ENCODE measurements around the gene SMPD4.
"Not testable (repeated sequence)": the region's sequence is repeated elsewhere in the genome, so short reads cannot be mapped to it uniquely, and the experiment has no call there.

Gene SMPD4

DNA sequence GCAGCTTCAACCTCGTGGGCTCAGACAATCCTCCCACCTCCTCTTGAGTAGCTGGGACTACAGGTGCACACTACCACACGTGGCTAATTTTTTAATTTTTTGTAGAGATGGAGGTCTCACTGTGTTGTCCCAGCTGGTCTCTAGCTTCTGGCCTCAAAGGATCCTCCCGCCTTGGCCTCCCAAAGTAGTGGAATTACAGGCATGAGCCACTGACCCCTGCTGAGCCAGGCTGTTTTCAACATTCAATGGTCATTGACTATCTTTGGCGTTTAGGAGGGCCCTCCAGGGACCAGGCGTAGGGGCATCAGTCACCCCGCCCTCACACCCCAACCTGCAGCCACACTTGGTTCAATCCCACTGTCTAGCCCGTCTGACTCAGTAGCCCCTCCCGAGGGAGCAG is 5.9 kb upstream of the SMPD4 start:
- DNase-seq = no peak

DNA sequence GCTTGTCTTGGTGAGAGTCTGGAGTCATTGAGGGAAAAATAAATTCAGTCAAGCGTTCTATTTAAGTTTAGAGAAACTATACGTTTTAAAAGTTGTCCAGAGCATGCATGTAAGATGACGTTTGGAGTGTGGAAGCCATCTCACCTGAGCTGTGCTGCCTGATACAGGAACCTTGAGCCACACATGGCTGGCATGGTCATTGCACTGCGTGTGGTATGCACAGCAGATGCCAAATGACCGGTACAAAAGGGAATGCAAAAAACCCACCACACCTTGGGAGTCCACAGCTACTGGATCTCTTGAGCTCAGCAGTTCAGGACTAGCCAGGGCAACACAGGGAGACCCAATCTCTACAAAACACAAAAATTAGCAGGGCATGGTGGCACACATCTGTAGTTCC is 5.0 kb upstream of the SMPD4 start:
- DNase-seq = no peak

DNA sequence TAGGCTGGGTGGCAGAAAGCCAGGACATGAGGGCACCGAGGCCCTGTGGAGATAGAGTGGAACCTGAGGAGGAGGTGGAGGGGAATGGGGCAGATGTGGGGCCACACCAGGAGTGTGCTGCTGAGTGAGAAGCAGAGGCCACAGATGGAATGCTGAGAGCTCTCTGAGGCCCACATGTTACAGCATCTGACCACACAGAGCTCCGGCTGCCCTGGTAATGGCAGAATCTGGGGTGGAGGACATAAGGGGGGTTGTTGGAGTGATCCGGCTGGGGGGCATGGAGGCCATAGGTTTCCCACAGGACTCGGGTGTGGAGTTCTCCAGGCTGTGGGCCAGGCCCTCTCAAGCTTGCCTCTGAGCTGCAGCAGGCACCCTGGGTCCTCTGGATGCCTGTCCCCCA is 4.5 kb upstream of the SMPD4 start:
- DNase-seq = no peak

DNA sequence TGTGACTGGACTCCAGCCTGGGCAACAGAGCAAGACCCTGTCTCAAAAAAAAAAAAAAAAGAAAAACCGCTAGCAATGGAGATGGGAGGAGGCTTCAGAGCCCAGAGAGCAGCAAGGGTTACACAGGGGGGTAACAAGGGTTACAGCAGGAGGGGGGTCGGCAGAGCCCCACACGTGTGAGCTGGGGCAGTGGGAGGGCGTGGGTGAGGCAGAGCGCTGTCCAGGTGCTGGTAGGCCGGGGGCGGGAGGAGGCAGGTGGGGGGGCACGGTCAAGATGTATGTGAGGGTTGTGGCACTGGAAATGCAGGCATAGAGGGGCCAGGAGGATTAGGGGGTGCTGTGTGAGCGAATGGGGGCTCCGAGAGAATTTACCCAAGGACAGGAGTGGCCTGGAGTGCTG is 4.0 kb upstream of the SMPD4 start:
- no peak for DNase-seq

DNA sequence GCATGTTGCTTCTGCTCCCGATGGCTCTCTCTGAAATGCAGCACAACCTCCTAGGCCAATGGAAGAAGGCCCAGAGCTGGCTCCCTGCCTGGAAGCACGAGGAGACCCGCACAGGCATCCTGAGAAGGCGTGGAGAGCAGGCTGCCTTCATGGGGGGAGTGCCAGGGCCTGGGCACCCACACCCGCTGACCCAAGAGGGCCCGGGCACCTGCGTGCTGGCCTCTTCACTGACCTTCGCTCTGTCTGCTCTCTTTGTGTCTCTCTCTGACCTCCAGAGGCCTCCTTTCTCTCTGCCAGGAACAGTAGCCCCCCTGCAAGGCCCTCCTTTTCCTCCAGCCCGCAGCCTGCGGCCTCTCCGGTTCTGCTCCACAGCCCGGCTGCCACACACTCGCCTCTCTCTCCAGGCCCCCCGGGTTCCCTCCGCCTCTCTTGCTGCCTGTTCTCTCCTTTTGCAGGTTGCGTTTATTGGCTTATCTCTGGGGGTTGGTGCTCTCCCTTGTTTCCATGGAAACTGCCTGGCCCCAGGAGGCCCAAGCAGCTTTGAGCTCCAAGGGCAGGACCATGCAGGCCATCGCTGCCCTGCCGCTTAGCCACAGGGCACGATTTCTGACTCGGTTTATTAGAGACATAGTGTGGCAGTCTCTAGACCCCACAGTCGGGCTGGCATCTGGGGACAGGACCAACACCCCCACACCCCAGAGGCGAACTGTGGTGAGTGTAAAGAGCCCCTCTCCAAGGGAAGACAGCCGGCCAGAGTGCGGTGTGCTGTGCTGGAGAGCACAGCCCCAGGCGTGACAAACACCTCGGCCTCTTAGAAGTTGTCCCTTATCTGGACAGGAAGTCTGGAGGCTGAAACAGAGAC is 2.3 kb upstream of the SMPD4 start:
- no peak for DNase-seq

DNA sequence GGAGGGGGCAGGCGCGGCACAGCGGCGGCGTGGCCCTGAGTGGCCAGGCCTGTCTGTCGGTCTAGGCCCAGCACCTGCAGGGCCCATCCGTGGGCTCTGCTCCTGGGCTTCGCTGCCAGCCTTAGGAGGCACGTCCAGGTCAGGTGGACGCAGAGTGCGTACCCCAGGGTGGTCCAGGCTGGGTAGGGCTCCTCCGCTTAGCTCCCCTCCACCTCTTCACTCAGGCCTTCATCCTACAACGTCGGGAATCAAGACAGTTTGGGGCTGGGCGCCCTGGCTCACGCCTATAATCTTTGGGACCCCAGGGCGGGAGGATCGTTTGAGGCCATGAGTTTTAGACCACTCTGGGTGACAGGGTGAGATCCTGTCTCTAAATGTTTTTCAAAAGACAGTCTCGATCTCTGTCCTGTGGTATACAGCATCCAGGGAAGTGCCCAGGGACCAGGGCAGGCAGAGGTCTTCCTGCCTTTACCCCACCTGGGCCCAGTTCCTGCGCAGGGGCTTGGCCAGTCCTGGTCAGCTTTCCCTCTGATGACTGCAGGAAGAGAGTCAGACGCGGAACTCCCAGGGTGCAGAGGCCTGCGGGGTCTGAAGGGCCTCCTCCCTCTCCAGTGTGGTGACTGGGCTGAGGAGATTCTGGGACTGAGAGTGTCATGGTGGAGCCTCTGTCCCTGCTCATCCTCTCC is 1.6 kb upstream of the SMPD4 start:
- DNase-seq = not testable (repeated sequence)

DNA sequence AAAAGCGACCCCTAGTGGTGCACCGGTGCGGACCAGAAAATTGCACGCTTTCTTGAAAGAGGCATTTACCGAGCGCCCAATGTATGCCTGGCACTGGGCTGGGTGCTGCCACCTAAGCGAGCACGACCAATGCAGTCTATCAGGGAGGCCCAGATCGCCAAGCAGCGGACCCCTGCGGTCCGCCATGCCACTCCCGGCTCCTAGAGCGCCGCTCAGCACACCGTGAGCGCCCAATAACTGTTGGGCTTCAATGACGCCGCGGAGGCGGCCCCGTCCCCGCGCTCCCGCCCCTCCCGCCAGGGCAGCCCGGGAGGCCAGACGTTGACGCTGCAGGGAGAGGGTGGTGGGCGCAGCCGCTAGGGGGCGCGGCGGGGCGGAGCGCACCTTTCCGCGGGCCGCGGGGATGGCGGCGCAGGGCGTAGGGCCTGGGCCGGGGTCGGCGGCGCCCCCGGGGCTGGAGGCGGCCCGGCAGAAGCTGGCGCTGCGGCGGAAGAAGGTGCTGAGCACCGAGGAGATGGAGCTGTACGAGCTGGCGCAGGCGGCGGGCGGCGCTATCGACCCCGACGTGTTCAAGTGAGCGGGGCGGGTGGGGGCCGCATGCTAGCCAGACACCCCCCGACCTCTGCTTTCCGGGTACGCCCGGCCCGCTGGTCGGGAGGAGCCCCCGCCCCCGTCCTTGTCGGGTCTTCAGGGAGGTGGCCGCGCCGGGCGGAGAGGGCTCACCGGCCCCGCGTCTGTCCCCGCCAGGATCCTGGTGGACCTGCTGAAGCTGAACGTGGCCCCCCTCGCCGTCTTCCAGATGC is 679 bp upstream of the SMPD4 start, which contains the start of gene MZT2B:
TSS of gene MZT2B (plus strand) at position 383 of the 803 bp plus-strand sequence. CDS start at position 404, 21 bp downstream.
- DNase-seq = peak; percentile 86

DNA sequence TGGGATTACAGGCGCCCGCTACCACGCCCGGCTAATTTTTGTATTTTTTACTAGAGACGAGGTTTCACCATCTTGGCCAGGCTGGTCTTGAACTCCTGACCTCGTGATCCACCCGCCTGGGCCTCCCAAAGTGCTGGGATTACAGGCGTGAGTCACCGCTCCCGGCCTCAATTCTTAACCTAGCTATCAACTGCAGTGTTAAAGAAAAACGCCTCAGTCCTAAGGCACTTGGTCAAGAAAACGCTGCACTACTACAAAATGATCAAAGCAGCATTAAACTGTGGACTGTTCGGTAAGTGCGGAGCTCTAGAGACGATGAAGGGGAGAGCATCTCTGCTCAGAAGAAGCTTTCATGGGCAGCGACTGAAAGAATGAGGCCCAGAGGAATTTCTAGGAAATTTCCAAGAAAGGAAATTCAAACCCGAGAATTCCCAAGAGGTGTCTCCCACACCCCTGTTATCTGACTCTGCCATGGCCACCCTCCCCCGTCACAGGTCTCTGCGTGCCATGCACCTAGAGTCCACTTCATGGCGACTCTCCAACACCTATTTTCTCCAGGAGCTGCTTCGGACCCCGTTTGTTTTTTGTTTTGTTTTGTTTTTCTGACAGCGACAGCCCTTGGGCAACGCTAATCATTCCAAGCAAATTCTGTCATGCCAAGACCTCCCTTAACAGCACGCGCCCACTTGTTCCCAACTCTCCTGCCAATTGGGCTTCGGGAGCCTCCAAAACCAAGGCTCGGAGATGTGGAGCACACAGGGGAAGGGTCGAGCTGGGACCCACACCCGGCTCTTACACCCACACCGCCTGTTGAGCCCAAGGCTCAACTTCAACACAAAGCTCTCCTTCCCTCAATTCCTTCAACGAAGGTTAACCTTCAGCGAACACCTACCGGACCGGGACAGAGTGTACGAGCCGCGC is 738 bp downstream of the SMPD4 start:
- DNase-seq = not testable (repeated sequence)

DNA sequence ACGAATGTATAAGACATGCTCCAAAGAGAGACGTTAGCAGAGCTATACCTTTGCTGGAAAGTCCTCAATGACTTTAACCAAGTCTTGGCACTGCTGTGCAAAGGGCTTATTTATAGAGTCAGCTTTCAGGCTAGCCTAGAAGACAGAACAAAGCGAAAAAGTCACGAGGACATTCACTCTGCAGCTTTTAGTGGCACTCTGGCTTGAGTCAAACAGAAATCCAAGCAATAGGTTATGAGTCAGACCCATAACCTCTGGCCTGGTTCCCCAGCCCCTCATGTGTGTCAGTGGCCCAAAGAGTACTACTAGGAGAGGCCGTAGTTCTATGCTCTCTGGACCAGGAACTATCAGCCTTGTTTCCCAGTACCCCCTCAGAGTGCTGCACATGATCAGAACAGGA is 6.5 kb downstream of the SMPD4 start:
- not testable (repeated sequence) for DNase-seq

DNA sequence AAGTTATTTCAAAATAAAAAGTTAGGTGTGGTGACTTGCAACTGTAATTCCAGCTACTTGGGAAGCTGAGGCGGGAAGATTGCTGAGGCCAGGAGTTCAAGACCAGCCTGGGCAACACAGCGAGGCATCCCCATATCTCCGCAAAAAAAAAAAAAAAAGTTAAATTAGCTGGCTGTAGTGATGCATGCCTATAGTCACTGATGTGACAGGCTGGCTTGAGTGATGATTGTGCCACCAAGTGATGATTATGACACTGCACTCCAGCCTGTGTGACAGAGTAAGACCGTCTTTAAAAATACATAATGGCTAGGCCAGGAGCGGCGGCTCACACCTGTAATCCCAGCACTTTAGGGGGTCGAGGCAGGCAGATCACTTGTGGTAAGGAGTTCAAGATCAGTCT is 11.5 kb downstream of the SMPD4 start:
- no peak for DNase-seq

DNA sequence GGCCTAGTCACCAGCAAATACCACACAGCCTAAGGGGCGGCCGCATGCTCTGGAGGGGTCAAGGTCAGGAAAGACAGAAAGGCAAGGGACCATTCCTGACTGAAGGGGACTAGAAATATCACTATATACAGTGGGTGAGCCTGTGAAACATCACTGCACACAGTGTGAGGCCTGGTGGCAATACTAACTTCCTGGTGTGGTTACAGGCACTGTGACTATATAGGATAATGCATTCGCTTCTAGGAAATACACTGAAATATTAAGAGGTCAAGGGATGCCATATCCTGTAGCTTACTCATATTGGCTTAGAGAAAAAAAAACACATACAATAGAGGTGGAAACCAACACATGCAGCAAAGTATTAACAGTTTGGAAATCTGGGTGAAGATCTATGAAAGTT is 12.2 kb downstream of the SMPD4 start:
- DNase-seq = not testable (repeated sequence)

DNA sequence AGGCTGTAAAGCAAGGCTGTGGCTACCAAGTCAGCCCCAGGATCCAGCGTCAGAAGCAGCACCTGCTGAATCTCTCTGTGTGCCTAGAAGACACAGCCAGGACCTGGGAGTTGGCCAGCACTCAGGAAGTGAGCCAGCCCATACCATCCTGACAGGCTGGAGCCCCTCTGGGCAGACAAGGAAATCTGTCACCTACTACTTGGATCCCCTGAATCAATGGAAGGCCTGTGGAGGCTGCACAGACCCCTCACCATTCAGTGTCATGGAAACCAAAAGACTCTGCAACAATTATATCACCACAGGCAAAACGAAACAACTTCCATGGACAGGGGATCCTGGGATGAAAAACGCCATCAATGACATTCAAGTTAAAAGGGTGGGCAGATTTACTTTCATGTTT is 14.8 kb downstream of the SMPD4 start:
- DNase-seq = not testable (repeated sequence)

DNA sequence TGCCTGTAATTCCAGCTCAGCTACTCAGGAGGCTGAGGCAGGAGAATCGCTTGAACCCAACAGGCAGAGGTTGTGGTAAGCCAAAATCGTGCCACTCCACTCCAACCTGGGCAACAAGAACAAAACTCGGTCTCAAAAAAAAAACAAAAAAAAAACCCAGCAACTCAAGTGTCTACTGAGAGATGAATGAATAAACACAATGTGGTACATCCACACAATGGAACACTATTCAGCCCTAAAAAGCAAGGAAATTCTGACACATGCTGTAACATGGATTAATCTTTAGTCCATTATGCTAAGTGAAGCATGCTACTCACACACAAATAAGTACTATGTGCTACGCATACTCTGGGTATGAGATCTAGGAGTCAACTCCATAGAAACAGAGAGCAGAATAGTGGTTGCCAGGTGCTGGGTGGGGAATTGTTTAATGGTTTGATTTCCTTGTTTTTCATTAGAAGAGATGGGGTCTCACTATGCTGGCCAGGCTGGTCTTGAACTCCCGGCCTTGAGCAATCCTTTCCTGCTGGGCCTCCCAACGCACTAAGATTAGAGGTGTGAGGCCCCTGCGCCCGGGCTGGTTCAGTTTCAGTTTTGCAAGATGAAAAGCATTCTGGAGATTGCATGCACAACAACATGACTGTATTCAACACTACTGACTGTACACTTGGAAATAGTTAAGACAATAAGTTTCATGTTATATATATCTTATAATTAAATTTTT is 15.9 kb downstream of the SMPD4 start:
- no peak for DNase-seq

DNA sequence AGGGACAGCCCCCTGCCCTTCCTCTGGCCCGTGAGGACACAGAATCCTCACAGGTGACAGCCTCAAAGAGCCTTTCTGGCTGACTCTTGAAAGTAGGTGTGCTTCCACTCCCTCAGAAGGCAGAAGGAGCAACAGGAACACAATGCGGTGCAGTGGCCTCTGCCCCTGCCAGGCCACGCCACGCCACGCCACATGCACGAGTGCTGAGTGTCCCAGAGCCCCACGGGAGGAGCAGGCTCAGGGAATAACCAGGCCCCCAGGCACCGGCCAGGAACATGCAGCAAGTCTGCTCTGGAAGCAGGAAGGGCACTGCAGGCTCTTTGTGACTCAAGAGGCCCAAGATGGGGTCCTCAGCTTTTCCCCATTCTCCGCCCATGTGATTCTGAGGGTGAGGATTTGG is 18.4 kb downstream of the SMPD4 start:
- DNase-seq = no peak

DNA sequence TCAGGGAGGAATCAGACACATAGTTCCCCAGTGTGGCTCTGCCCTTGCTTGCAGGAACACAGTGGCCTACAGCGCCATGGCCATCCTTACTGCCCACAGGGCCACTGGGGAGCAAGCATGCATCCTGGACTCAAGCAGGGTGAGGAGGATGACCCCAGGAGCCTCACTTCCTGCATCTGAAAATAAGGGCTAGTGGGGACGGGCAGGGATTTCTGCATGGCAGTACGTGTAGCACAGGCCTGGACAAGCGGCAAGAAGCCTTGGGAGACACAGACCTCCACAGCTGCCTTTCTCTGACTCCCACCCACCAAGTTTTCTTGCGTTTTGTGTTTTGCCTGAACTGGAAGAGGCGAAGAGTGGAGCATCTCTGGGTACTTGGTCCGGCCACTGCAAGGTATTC is 18.9 kb downstream of the SMPD4 start:
- DNase-seq = not testable (repeated sequence)

DNA sequence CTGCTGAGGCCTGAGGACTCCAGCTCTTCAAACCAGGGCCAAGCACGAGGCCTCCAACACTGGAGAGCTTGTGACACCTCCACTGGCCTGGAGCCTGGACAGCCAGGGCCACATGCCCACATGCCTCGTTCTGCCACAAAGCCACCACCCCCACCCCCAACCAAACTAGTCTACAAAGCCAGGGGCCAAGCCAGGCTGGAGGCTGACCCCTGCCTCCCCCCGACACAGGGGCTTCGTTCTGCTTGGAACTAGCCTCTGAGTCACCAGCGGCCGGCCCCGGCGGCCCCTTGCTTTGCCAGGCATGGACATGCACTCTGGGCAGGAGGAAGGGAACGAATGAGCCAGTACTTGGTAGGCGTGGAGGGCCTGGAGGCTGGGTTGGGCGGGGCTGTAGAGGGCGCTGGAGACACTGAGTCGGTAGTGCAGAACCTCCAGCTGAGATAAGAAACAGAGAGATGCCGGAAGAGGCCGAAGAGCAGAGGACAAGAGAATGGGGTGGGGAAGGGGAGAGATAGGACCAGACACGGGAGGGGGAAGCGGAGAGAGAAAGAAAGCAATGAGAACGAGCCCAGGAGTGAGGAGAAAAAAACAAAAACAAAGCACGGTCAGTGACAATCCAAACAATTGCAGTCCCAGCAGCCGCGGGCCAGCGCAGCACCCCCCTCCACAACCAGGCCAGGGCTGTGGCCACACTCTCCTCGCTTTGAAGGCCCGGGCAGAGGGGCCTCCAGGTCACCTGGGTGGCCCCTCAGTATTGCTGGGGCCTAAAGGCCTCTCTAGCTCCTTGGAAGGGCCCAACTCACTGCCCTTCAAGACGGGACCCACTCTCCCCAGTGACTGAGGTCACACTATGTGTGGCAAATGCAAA is 20.3 kb downstream of the SMPD4 start:
- not testable (repeated sequence) for DNase-seq

DNA sequence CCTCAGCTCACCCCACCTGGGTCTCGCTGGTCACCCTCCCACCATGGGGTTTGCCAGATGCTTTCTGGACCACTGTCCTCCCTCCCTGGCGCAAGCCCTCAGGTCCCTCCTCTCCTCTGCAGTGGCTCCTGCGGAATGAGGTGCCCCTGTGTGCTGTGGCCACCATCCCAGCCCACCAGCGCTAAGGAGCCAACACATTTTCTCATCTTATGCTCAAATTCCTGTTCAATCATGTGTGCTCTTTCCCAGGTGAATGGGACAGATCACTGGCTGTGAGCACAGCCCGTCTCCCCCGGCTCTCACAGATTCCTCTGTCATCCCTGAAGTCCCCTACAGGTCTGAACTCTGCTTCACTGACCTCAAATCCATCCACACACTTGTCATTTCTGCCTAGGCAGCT is 21.3 kb downstream of the SMPD4 start:
- no peak for DNase-seq

DNA sequence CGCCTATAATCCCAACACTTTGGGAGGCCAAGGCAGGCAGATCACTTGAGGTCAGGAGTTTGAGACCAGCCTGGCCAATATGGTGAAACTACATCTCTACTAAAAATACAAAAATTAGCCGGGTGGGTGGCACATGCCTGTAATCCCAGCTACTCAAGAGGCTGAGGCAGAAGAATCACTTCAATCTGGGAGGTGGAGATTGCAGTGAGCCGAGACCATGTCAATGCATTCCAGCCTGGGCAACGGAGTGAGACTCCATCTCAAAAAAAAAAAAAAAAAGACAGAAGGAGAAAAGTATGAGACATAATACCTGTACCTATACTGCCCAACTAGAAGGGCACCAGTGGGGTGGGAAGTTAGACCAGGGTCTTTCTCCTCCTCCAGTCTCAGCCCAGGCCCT is 22.0 kb downstream of the SMPD4 start:
- not testable (repeated sequence) for DNase-seq

DNA sequence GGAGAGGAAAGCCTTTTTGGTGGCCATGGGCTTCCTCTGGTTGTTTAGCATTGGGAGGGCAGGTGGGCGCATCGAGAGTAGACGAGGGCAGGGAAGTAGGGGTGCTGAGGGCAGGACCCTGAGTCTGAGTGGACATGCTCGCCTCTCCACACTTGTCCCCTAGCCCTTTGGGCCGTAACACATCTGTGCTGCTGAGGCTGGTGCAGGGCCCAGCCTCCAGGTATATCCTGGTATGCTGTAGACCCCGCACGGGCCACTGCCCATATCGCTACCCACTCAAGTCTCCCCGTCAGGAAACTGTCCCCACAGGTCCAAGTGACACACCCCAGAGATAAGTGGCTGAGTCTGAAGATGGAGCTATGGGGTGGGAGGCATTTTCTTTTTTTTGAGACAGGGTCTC is 22.8 kb downstream of the SMPD4 start:
- DNase-seq = no peak

DNA sequence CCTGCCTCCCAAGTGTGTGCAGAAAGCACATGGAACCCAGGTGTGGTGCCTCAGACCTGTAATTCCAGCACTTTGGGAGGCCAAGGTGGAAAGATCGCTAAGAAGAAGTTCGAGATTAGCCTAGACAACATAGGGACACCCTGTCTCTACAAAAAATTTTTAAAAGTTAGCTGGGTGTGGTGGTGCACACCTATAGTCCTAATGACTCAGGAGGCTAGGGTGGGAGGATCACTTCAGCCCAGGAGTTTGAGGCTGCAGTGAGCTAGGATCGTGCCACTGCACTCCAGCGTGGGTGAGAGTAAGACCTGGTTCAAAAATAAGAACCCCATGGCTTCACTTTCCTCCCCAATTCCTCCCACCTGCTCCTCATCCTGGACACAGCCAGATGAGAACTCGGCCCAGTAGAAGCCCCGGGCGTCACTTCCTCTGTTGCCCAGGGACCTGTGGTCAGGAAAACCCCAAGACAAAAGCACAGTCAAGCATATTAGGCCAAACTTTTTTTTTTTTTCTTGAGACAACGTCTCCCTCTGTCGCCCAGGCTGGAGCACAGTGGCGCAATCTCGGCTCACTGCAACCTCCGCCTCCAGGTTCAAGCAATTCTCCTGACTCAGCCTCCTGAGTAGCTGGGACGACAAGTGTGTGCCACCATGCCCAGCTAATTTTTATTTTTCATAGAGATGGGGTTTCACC is 23.4 kb downstream of the SMPD4 start:
- DNase-seq = not testable (repeated sequence)
